ENCODE measurements around the gene USP6NL. TPM values are rescaled to one million over a fixed set of nuclear protein-coding genes. Genes with fewer than 3 reads are reported as not detected.

Gene USP6NL
- total RNA-seq, 1 experiment from 2014 or later, result 21.4 TPM

- TF ChIP-seq MXD4 (CRISPR knock-in tag; IDR thresholded peaks at IDR 0.05; ENCODE audit: borderline replicate concordance), result no peak
- no peak for TF ChIP-seq NFYB (CRISPR knock-in tag; conservative IDR thresholded peaks at IDR 0.05; ENCODE audit: low read depth)
- TF ChIP-seq KAT7 (CRISPR knock-in tag; IDR thresholded peaks at IDR 0.05; ENCODE audit: borderline replicate concordance), result no peak
- no peak for TF ChIP-seq CDX4 (CRISPR knock-in tag; IDR thresholded peaks at IDR 0.05; ENCODE audit: borderline replicate concordance)
- no peak for TF ChIP-seq GRHL2 (CRISPR knock-in tag; IDR thresholded peaks at IDR 0.05; ENCODE audit: insufficient replicate concordance, severe bottlenecking)
- TF ChIP-seq ZNF671 (CRISPR knock-in tag; IDR thresholded peaks at IDR 0.05), result no peak
Measured at GRCh38 chr10:11616021-11616420, 4.6 kb upstream of the USP6NL start (continued).

- TF ChIP-seq AR (CRISPR knock-in tag; IDR thresholded peaks at IDR 0.05) (no peak), KAT7 (CRISPR knock-in tag; IDR thresholded peaks at IDR 0.05; ENCODE audit: borderline replicate concordance) (no peak), TCF7 (CRISPR knock-in tag; IDR thresholded peaks at IDR 0.05; ENCODE audit: low read depth) (no peak), ZMAT4 (CRISPR knock-in tag; IDR thresholded peaks at IDR 0.05) (no peak), ZNF416 (CRISPR knock-in tag; IDR thresholded peaks at IDR 0.05) (no peak), GABPB1 (CRISPR knock-in tag; IDR thresholded peaks at IDR 0.05) (no peak), ZNF281 (CRISPR knock-in tag; IDR thresholded peaks at IDR 0.05) (no peak), ZNF121 (CRISPR knock-in tag; IDR thresholded peaks at IDR 0.05) (no peak), JAZF1 (CRISPR knock-in tag; IDR thresholded peaks at IDR 0.05) (no peak), ZNF532 (CRISPR knock-in tag; IDR thresholded peaks at IDR 0.05; ENCODE audit: borderline replicate concordance) (no peak), HMGA2 (CRISPR knock-in tag; IDR thresholded peaks at IDR 0.05) (no peak)
- no peaks in the 10 kb centered on the region; the same call in 1 of the 2 replicates for H3K27me3 Mint-ChIP-seq (ENCODE audit: low read depth)
- peaks cover 15% of the 10 kb centered on the region for H3K4me1 Mint-ChIP-seq
- DNase-seq (ENCODE audit: low spot score) (no peak), ATAC-seq (no peak)
- no peak overlapping the region for H3K27ac Mint-ChIP-seq
- ChIA-PET POLR2A (no interaction called here), CTCF (no interaction called here)
- peaks cover 4% of the 10 kb centered on the region; the same call in 1 of the 2 replicates for H3K9me3 Mint-ChIP-seq
- no peak overlapping the region for H3K4me3 Mint-ChIP-seq
- H3K36me3 Mint-ChIP-seq, result no peaks in the 10 kb centered on the region
Measured at GRCh38 chr10:11615396-11615795, 3.9 kb upstream of the USP6NL start.
